ENCODE results near the gene SEMA3F.

SEMA3F gene

GRCh38 chr3:50154840-50155490 is at the start of gene SEMA3F:
SEMA3F (plus strand) TSS chr3:50155324; CDS start chr3:50159623, 4,299 bp downstream.
- FAIRE-seq: no peak

GRCh38 chr3:50111757-50112156 is 43.4 kb upstream of the SEMA3F start:
- no peak for FAIRE-seq

GRCh38 chr3:50112462-50112861 is 42.7 kb upstream of the SEMA3F start:
- FAIRE-seq: no peak

GRCh38 chr3:50117120-50117519 is 38.0 kb upstream of the SEMA3F start:
- no peak for FAIRE-seq

- FAIRE-seq: no peak
Measured at GRCh38 chr3:50118237-50118636, 36.9 kb upstream of the SEMA3F start.

GRCh38 chr3:50119786-50120185 is 35.3 kb upstream of the SEMA3F start:
- FAIRE-seq: no peak

- FAIRE-seq: no peak
Measured at GRCh38 chr3:50120364-50121071, 34.6 kb upstream of the SEMA3F start.

GRCh38 chr3:50121072-50122032 is 33.8 kb upstream of the SEMA3F start:
- peak; percentile 43 for FAIRE-seq

GRCh38 chr3:50122071-50122470 is 33.1 kb upstream of the SEMA3F start:
- FAIRE-seq: no peak

GRCh38 chr3:50122661-50123391 is 32.3 kb upstream of the SEMA3F start:
- FAIRE-seq: no peak

- FAIRE-seq: no peak
Measured at GRCh38 chr3:50123394-50124051, 31.6 kb upstream of the SEMA3F start.

GRCh38 chr3:50124052-50124799 is 30.9 kb upstream of the SEMA3F start:
- FAIRE-seq: no peak

GRCh38 chr3:50124800-50125178 is 30.3 kb upstream of the SEMA3F start:
- no peak for FAIRE-seq

GRCh38 chr3:50125541-50126286 is 29.4 kb upstream of the SEMA3F start:
- FAIRE-seq: no peak

GRCh38 chr3:50126287-50127211 is 28.6 kb upstream of the SEMA3F start:
- no peak for FAIRE-seq

- FAIRE-seq: no peak
Measured at GRCh38 chr3:50127251-50127691, 27.9 kb upstream of the SEMA3F start.

- no peak for FAIRE-seq
Measured at GRCh38 chr3:50128001-50128400, 27.1 kb upstream of the SEMA3F start.

- no peak for FAIRE-seq
Measured at GRCh38 chr3:50130436-50130835, 24.7 kb upstream of the SEMA3F start.

All from A204.1 (cell line).